Heart right ventricle (tissue), 16 donors: ENCODE data around the gene AIFM2. TPM values are rescaled to one million over a fixed set of nuclear protein-coding genes. Genes with fewer than 3 reads are reported as not detected.

Experiments
- ATAC-seq, 8 donors: fragments of 200-7000 bp; cut with Tn5 transposase; one replicate each; pipeline ENCODE4 v1.9.1; 2020; ENCODE audit warnings: mild to moderate bottlenecking in 8 of 8, moderate library complexity in 8 of 8, moderate number of reproducible peaks in 1 of 8
- DNase-seq, 2 donors: peaks; one replicate each; pipeline ENCODE4 v3.0.0-alpha.2; 2020
- H3K27ac ChIP-seq, 10 donors: fragments of 200-600 bp; sonication (generic) in 2 of 10; one replicate each; pipeline versions ENCODE4 v1.5.0 to v1.8.0; 2020 to 2022; ENCODE audit warnings: mild to moderate bottlenecking in 3 of 10
- H3K27me3 ChIP-seq, 7 donors: fragments of 200-600 bp; one replicate each; pipeline ENCODE4 v1.8.0; 2021 to 2022; ENCODE audit warnings: mild to moderate bottlenecking in 2 of 7
- H3K36me3 ChIP-seq, 9 donors: fragments of 200-600 bp; sonication (generic) in 1 of 9; one replicate each; pipeline versions ENCODE4 v1.5.0 to v1.8.0; 2020 to 2022; ENCODE audit warnings: mild to moderate bottlenecking in 2 of 9
- H3K4me1 ChIP-seq, 9 donors: fragments of 200-600 bp; sonication (generic) in 1 of 9; one replicate each; pipeline versions ENCODE4 v1.5.0 to v1.8.0; 2020 to 2022; ENCODE audit warnings: mild to moderate bottlenecking in 4 of 9
- H3K4me3 ChIP-seq, 10 donors: fragments of 200-600 bp; sonication (generic) in 2 of 10; one replicate each; pipeline versions ENCODE4 v1.5.0 to v1.8.0; 2020 to 2022; ENCODE audit warnings: mild to moderate bottlenecking in 7 of 10, moderate library complexity in 2 of 10
- H3K9me3 ChIP-seq, 11 donors: fragments of 200-600 bp in 10 of 11; sonication (generic) in 2 of 11; one replicate each; pipeline versions ENCODE4 v1.5.0 to v1.8.0; 2013 to 2022; ENCODE audit warnings: mild to moderate bottlenecking in 2 of 11, control low read depth in 1 of 11, moderate library complexity in 1 of 11
- CTCF ChIP-seq, 9 donors: fragments of 200-600 bp; sonication (generic) in 2 of 9; IDR thresholded peaks; one replicate each; pipeline versions ENCODE4 v1.5.0 to v1.8.0; 2021 to 2022; ENCODE audit warnings: antibody characterized with exemption in 9 of 9, mild to moderate bottlenecking in 5 of 9, moderate library complexity in 1 of 9
- WGBS, 2 donors: extraction: QIAGEN DNeasy Blood & Tissue Kit; methylation state at CpG; one replicate each; pipeline ENCODE4 v1.1.7; 2013; ENCODE audit warnings: inconsistent platforms in 1 of 2; 5-methylcytosine and 5-hydroxymethylcytosine counted together
- intact Hi-C, 10 donors: fragments of 100-400 bp; cut with DNase I; formaldehyde crosslinking; loops; one replicate each; pipeline versions ENCODE4 v1.11.1 to v1.14.2; 2022
- polyA plus RNA-seq, 2 donors: library from polyadenylated mRNA; stranded (reverse); fragments of 200-250 nt; gene quantifications; one replicate each; pipeline ENCODE4 v1.2.3, GENCODE V29; 2013
- total RNA-seq, 10 donors: library from RNA; stranded (reverse); fragmentation: NEBNext Ultra II Directional in 3 of 10; extraction: Animal tissue kit (Norgen Biotek cat#: 25700) in 3 of 10; gene quantifications; one replicate each; pipeline versions ENCODE4 v1.2.1 to v1.2.4, GENCODE V29; 2021 to 2023
- donor health status: Arrhythmogenic right ventricular cardiomyopathy.
- donor health status: ischemic (EF 13 %, LVEDD 7.1; RV severe dilation, severe dysfunction).
- donor health status: healthy with polysubstance abuse.
- donor health status: DM: no; HTN: yes; CAD: no.
- donor health status: DM: no; HTN: no; CAD: no.
- donor health status: ischemic (EF 25% LVEDD 6.9; RV normal size, moderate dysfunction).
- donor health status: ischemic (EF 25% LVEDD 5.7; RV mildly dilated, moderate dysfunction).
- donor health status: healthy.
- donor health status: DM: yes; HTN: yes; CAD: no.
- donor health status: Ischemic cardiomyopathy.
- donor health status: ischemic (EF 35%, LVEDD 5.7; RV mildly dilated, moderate dysfunction).
- donor health status: nonischemic (EF 11% LVEDD 7.7; RV severe dilation, severe dysfunction).
- donor health status: DM: yes; HTN: yes; CAD: no.
- donor health status: PGD.
- donor health status: ischemic (EF 29% LVEDD 5.4; RV normal size, mild dysfunction).
- donor health status: nonischemic (EF 23%, LVEDD 6.1; RV moderate dilation, normal function).

Gene AIFM2
- total and polyA plus RNA-seq, 12 donors, result 14.1 to 27.0 (median 17.5) TPM

- H3K4me1 ChIP-seq, result peaks cover 0 to 19% (median 0%) of the 10 kb centered on the region in 9 donors
- 64 to 76% methylated on average over 3 of the region's 3 CpGs for WGBS, 2 donors
- no peak for TF ChIP-seq CTCF (IDR thresholded peaks at IDR 0.05)
- no peak for DNase-seq
- H3K27ac ChIP-seq, result no peak overlapping the region
- no peak overlapping the region for H3K4me3 ChIP-seq
- no peaks in the 10 kb centered on the region for H3K9me3 ChIP-seq
- no peaks in the 10 kb centered on the region for H3K27me3 ChIP-seq
- H3K36me3 ChIP-seq, result peaks cover 0 to 100% (median 47%) of the 10 kb centered on the region in 9 donors
- intact Hi-C loops, result no loop called here
- ATAC-seq, result no peak
These were observed 22.7 kb upstream of the AIFM2 start for GRCh38 chr10:70155255-70155838.

GRCh38 chr10:70148516-70148915 lies 15.9 kb upstream of the AIFM2 start:
- no peak for ATAC-seq
- no peak overlapping the region for H3K27ac ChIP-seq
- peaks cover 8 to 26% (median 20%) of the 10 kb centered on the region in 9 donors for H3K4me1 ChIP-seq

GRCh38 chr10:70147259-70147625 lies 14.6 kb upstream of the AIFM2 start:
- Histone ChIP-seq H3K36me3 (peaks cover 0 to 43% (median 16%) of the 10 kb centered on the region in 9 donors), H3K4me3 (peak overlapping the region in 6 of 10 donors; percentile 74 to 84 (median 78)), H3K4me1 (peaks cover 8 to 28% (median 20%) of the 10 kb centered on the region in 9 donors), H3K27me3 (no peaks in the 10 kb centered on the region), H3K9me3 (no peaks in the 10 kb centered on the region), H3K27ac (peak overlapping the region in 8 of 10 donors; percentile 87 to 96 (median 92))
- TF ChIP-seq CTCF (IDR thresholded peaks at IDR 0.05), result peak in 1 of 9 donors; percentile 2
- no peak for DNase-seq
- intact Hi-C loops, result loop anchor here in 1 of 10 donors (2.0 kb wide), 1 partner anchor 30 kb away; no protein-coding TSS in a partner anchor
- 36 to 37% methylated on average over 2 of the region's 2 CpGs for WGBS, 2 donors
- ATAC-seq, result no peak

More at GRCh38 chr10:70148516-70148915, 15.9 kb upstream of the AIFM2 start:
- Histone ChIP-seq H3K9me3 (no peaks in the 10 kb centered on the region), H3K4me3 (no peak overlapping the region), H3K36me3 (peaks cover 0 to 56% (median 28%) of the 10 kb centered on the region in 9 donors), H3K27me3 (no peaks in the 10 kb centered on the region)
- 92 to 94% methylated on average over 5 of the region's 5 CpGs for WGBS, 2 donors
- intact Hi-C loops, result no loop called here
- DNase-seq, result no peak
- no peak for TF ChIP-seq CTCF (IDR thresholded peaks at IDR 0.05)

GRCh38 chr10:70146489-70147258 lies 14.0 kb upstream of the AIFM2 start, which contains the start of gene TYSND1:
TYSND1 (minus strand) TSS chr10:70146700; CDS start chr10:70146586, 114 bp downstream.
- intact Hi-C loops, result loop anchor here in 2 of 10 donors (1.0 to 2.0 kb wide), 2 partner anchors 24 to 30 kb away; partner anchors contain the start of gene SAR1A (in 1 of the 2)
- Histone ChIP-seq H3K4me3 (peak within 1 kb of the TSS; percentile 74 to 90 (median 81)), H3K27me3 (no peaks in the 10 kb centered on the region), H3K9me3 (no peaks in the 10 kb centered on the region), H3K36me3 (peaks cover 0 to 37% (median 10%) of the 10 kb centered on the region in 9 donors), H3K4me1 (peaks cover 8 to 28% (median 20%) of the 10 kb centered on the region in 9 donors), H3K27ac (peak within 1 kb of the TSS; percentile 83 to 97 (median 92))
- WGBS, 2 donors, result 1 to 2% methylated on average over 39 of the region's 39 CpGs
- TF ChIP-seq CTCF (IDR thresholded peaks at IDR 0.05), result peak; percentile 49 to 88 (median 70)
- peak; percentile 94 to 98 for DNase-seq
- ATAC-seq, result peak; percentile 87 to 98 (median 96)
